ENCODE measurements around the gene ALOX5. TPM values are rescaled to one million over a fixed set of nuclear protein-coding genes. Genes with fewer than 3 reads are reported as not detected.

ALOX5 gene
- total and polyA plus RNA-seq, 2 donors (not counting 1 experiment from before 2014, with no cell fraction given): 354 to 888 TPM

- no peaks in the 10 kb centered on the region for H3K4me1 ChIP-seq (ENCODE audit: control insufficient read depth in 2 of 2, insufficient read depth in 2 of 2, low read length in 2 of 2)
- Mint-ChIP-seq H3K27ac (no peak overlapping the region), H3K4me3 (no peak overlapping the region), H3K27me3 (no peaks in the 10 kb centered on the region), H3K9me3 (ENCODE audit: insufficient read depth) (no peaks in the 10 kb centered on the region), H3K4me1 (peaks cover 27% of the 10 kb centered on the region)
- ChIA-PET CTCF (interaction anchor here (0.9 kb wide), 1 partner anchor 181 kb away, joined by 3 read pairs; the partner anchor contains the start of gene ZFAND4), POLR2A (interaction anchor here (0.6 kb wide), 1 partner anchor 240 kb away, joined by 5 read pairs; no protein-coding TSS in a partner anchor)
- H3K36me3 ChIP-seq (replicated peaks in 1 of 2; ENCODE audit: control extremely low read depth in 1 of 2, control insufficient read depth in 1 of 2, extremely low read depth in 1 of 2, insufficient read depth in 2 of 2, low read length in 1 of 2): peaks cover 3 to 22% of the 10 kb centered on the region in 2 experiments
- no peak overlapping the region for H3K4me2 ChIP-seq (replicated peaks; ENCODE audit: low read depth, low read length, poor library complexity, severe bottlenecking)
- ATAC-seq (ENCODE audit: low read depth): no peak
- H3K27me3 ChIP-seq (replicated peaks in 1 of 4; ENCODE audit: control extremely low read depth in 1 of 4, control insufficient read depth in 3 of 4, insufficient read depth in 4 of 4, low read length in 3 of 4): no peaks in the 10 kb centered on the region
- intact Hi-C loops (cut with micrococcal nuclease): no loop called here
- peaks cover 65% of the 10 kb centered on the region for H3K79me2 ChIP-seq (ENCODE audit: control insufficient read depth, insufficient read depth, low read length)
- no peak overlapping the region for H2AFZ ChIP-seq (ENCODE audit: insufficient read depth, low read depth, low read length, poor library complexity, severe bottlenecking)
- peaks cover 4% of the 10 kb centered on the region in 3 donors for H3K9me3 ChIP-seq (ENCODE audit: control extremely low read depth in 1 of 3, control insufficient read depth in 2 of 3, insufficient read depth in 1 of 3, low read length in 2 of 3)
- no peak overlapping the region for H3K27ac ChIP-seq (ENCODE audit: low read length in 2 of 2)
- no peak for DNase-seq
- H3K4me3 ChIP-seq (ENCODE audit: control extremely low read depth in 1 of 5, extremely low read depth in 1 of 5, insufficient read depth in 1 of 5, low read depth in 2 of 5, low read length in 4 of 5): no peak overlapping the region
- no peak for TF ChIP-seq EZH2 (IDR thresholded peaks at IDR 0.05; ENCODE audit: borderline replicate concordance, insufficient read depth, low read depth, low read length, poor library complexity, severe bottlenecking)
- TF ChIP-seq CTCF (IDR thresholded peaks at IDR 0.05): no peak
- H3K9ac ChIP-seq (ENCODE audit: low read length): no peak overlapping the region
- H4K20me1 ChIP-seq (ENCODE audit: control insufficient read depth, insufficient read depth, low read length, poor library complexity, severe bottlenecking): peaks cover 35% of the 10 kb centered on the region
- 95% methylated on average over 4 of the region's 7 CpGs for WGBS (ENCODE audit: insufficient coverage)
Measured at GRCh38 chr10:45491061-45491460, 117.0 kb downstream of the ALOX5 start.

Other genes with a start within 250 kb of the ALOX5 start
- 2.3 TPM in 2 replicates for gene OR13A1, start 58.6 kb upstream of the ALOX5 start, total RNA-seq
- 5.8 and 8.2 TPM in 2 replicates for gene OR13A1, start 58.6 kb upstream of the ALOX5 start, polyA plus RNA-seq